ENCODE measurements around the gene TRAPPC1.

TRAPPC1 gene

DNA sequence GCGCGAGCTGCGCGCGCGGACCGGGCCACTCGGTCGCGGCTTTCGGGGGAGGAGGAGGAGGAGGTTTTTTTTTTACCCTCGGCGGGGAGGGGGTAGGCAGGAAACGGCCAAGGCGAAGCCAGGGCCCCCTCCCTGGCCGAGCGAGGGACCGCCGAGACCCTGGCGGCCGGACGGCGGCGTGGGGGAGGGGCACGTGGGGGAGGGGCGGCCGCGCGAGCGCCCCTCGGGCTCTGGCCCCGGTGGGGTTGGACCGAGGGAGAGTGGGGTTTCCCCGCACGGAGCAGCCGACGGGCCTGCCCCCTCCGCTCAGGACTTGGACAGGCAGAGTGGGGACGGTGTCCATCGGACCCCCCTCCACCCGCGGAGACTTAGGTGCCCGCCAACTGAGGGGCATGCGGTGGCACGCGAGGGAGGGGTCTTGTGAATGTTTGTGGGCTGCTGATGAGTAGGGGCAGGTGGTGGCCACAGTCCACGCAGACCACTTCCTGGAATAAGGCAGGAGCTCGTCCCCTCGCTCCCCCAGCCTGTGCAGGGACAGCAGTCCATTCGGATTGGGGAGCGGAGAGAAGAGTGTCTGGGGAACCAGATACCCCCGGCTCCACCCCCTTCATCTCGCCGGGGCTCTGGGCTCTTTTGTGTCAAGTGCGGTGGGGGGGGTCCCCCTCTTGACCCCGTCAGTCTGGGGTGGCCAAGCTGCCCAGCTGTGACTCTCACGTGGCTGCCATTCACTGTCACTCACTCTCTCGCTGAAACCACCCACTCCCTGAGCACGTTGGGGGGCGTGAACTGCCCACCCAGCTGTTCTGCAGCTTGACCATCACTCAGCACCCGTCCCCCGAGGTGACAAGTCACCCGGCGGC is 46.1 kb downstream of the TRAPPC1 start:
- Mint-ChIP-seq H3K9me3 (no peaks in the 10 kb centered on the region), H3K4me1 (peaks cover 14% of the 10 kb centered on the region), H3K4me3 (peak overlapping the region; percentile 60), H3K27me3 (no peaks in the 10 kb centered on the region), H3K27ac (peak overlapping the region; percentile 78), H3K36me3 (peaks cover 19% of the 10 kb centered on the region)
- DNase-seq: peak; percentile 60
- CTCF ChIA-PET: interaction anchor here (1.0 to 1.5 kb wide), 4 partner anchors 9 to 104 kb away, joined by 3 to 5 read pairs (median 3); no protein-coding TSS in a partner anchor

- H3K4me3 Mint-ChIP-seq: peak overlapping the region; percentile 72
- DNase-seq: peak; percentile 49
- peaks cover 11% of the 10 kb centered on the region for H3K36me3 Mint-ChIP-seq
- H3K27ac Mint-ChIP-seq: peak overlapping the region; percentile 84
- no peaks in the 10 kb centered on the region for H3K27me3 Mint-ChIP-seq
- CTCF ChIA-PET: no interaction called here
- H3K4me1 Mint-ChIP-seq: peaks cover 8% of the 10 kb centered on the region
- no peaks in the 10 kb centered on the region for H3K9me3 Mint-ChIP-seq
These were observed 47.0 kb downstream of the TRAPPC1 start for GRCh38 chr17:7884581-7885366.

DNA sequence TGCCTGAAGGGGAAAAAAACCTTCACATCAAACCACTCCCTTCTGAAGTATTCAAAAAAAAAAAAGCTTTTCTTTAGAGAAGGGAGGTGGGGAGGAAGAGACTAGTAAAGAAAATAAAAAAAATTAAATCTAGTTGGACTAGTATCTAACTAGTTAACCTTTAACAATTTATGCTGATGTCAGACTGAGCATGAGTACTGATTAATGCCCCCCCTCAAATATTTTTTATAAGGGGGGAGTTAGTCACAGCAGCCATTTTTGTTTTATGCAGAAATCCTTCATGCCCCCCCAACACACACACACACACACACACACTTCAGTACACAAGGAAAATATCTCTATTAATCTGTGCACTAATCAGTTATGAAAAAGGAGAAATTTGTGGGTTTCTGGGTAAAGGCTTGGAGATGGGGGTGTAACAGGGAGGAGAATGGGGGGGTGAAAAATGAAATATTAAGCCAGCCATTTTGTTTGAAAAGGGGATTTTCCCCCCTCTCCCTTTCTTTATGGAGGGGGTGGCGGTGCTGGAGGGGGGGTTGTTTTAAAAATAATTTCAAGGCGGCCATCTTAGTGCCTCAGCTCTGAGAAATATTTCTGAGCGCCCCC is 47.9 kb downstream of the TRAPPC1 start:
- CTCF ChIA-PET: interaction anchor here (0.6 to 2.2 kb wide), 3 partner anchors 15 to 196 kb away, joined by 3 to 9 read pairs (median 3); partner anchors contain the start of gene WRAP53
- Mint-ChIP-seq H3K4me1 (peaks cover 8% of the 10 kb centered on the region), H3K27me3 (no peaks in the 10 kb centered on the region), H3K4me3 (peak overlapping the region; percentile 71), H3K9me3 (no peaks in the 10 kb centered on the region), H3K36me3 (peaks cover 6% of the 10 kb centered on the region), H3K27ac (peak overlapping the region; percentile 88)
- peak; percentile 54 for DNase-seq

- H3K4me3 Mint-ChIP-seq: no peak overlapping the region
- peaks cover 8% of the 10 kb centered on the region for H3K4me1 Mint-ChIP-seq
- DNase-seq: no peak
- H3K27ac Mint-ChIP-seq: no peak overlapping the region
- H3K36me3 Mint-ChIP-seq: peaks cover 6% of the 10 kb centered on the region
- CTCF ChIA-PET: interaction anchor here (0.9 to 2.2 kb wide), 4 partner anchors 13 to 19 kb away, joined by 3 to 9 read pairs (median 4); no protein-coding TSS in a partner anchor
- H3K27me3 Mint-ChIP-seq: no peaks in the 10 kb centered on the region
- no peaks in the 10 kb centered on the region for H3K9me3 Mint-ChIP-seq
These were observed 49.1 kb downstream of the TRAPPC1 start for GRCh38 chr17:7882629-7883028.

DNA sequence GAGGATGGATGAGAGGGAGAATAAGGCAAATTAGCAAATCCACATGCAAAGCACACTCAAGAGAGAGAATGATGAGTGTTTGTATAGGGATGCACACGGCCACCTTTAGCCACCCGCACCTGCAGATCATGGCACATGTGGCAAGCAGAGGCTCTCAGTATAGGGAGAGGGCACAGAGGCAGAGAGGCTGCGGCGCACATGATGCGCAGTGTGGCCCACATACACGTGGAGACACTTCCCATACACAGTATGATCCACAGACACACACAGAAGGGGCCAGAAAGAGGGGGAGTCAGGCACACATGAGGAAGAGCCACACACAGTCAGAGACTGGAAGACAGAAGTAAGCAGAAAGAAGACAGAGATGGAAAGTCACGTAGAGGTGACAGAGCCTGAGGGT is 49.7 kb downstream of the TRAPPC1 start:
- DNase-seq: no peak
- H3K27ac Mint-ChIP-seq: no peak overlapping the region
- CTCF ChIA-PET: interaction anchor here (1.2 to 2.2 kb wide), 2 partner anchors 13 to 19 kb away, joined by 3 to 9 read pairs; no protein-coding TSS in a partner anchor
- no peaks in the 10 kb centered on the region for H3K27me3 Mint-ChIP-seq
- no peaks in the 10 kb centered on the region for H3K9me3 Mint-ChIP-seq
- H3K4me3 Mint-ChIP-seq: no peak overlapping the region
- H3K36me3 Mint-ChIP-seq: peaks cover 8% of the 10 kb centered on the region
- H3K4me1 Mint-ChIP-seq: peaks cover 8% of the 10 kb centered on the region

GRCh38 chr17:7881276-7882054 is 50.3 kb downstream of the TRAPPC1 start:
- Mint-ChIP-seq H3K36me3 (peaks cover 7% of the 10 kb centered on the region), H3K4me1 (peaks cover 5% of the 10 kb centered on the region), H3K9me3 (no peaks in the 10 kb centered on the region), H3K27me3 (no peaks in the 10 kb centered on the region), H3K27ac (no peak overlapping the region), H3K4me3 (no peak overlapping the region)
- CTCF ChIA-PET: no interaction called here
- DNase-seq: no peak
